Right lobe of liver (tissue), 6 donors: ENCODE results near the gene MSH3. TPM values are rescaled to one million over a fixed set of nuclear protein-coding genes. Genes with fewer than 3 reads are reported as not detected.

Source experiments
- ATAC-seq, 4 donors: fragments of 200-7000 bp; cut with Tn5 transposase; one replicate each; pipeline ENCODE4 v1.9.1; 2020; ENCODE audit warnings: mild to moderate bottlenecking in 4 of 4, moderate library complexity in 4 of 4
- DNase-seq, 3 donors: peaks; one replicate each; pipeline ENCODE4 v3.0.0-alpha.2; 2020
- H3K27ac ChIP-seq, 3 donors: fragments of 200-600 bp; one replicate each; pipeline ENCODE4 v1.8.0; 2022
- H3K27me3 ChIP-seq, 2 donors: fragments of 200-600 bp; one replicate each; pipeline ENCODE4 v1.8.0; 2022
- H3K36me3 ChIP-seq, 4 donors: fragments of 200-600 bp; sonication (generic) in 1 of 4; one replicate each; pipeline versions ENCODE4 v1.5.1 to v1.8.0; 2017 to 2022; ENCODE audit warnings: control low read depth in 1 of 4
- H3K4me1 ChIP-seq, 4 donors: fragments of 200-600 bp; sonication (generic) in 1 of 4; one replicate each; pipeline versions ENCODE4 v1.5.1 to v1.8.0; 2017 to 2022; ENCODE audit warnings: control low read depth in 1 of 4
- H3K4me3 ChIP-seq, 3 donors: fragments of 200-600 bp; one replicate each; pipeline ENCODE4 v1.8.0; 2022
- H3K9me3 ChIP-seq, 4 donors: fragments of 200-600 bp; sonication (generic) in 1 of 4; one replicate each; pipeline versions ENCODE4 v1.5.1 to v1.8.0; 2017 to 2022; ENCODE audit warnings: control low read depth in 1 of 4
- POLR2A ChIP-seq: fragments of 450-650 bp; IDR thresholded peaks from one replicate; pipeline ENCODE4 v1.6.1; 2017; ENCODE audit warnings: antibody characterized with exemption, mild to moderate bottlenecking
- WGBS: methylation state at CpG from one replicate; pipeline ENCODE4 v1.1.6; 2018; ENCODE audit warnings: low coverage, low lambda C conversion rate; ENCODE audit not compliant: insufficient coverage; ENCODE audit errors: missing lambda C conversion rate; 5-methylcytosine and 5-hydroxymethylcytosine counted together
- intact Hi-C, 2 donors: fragments of 100-400 bp; cut with DNase I; formaldehyde crosslinking; loops; one replicate each; pipeline versions ENCODE4 v1.11.2 to v1.14.1; 2022
- total RNA-seq, 6 experiments: library from RNA; depleted of rRNA in 2 of 6; stranded (reverse); fragments of >200 nt in 2 of 6; fragmentation: NEBNext Ultra II Directional in 3 of 6; extraction: Animal tissue kit (Norgen Biotek cat#: 25700) in 3 of 6; gene quantifications; one replicate each; pipeline versions ENCODE4 v1.1.0 to v1.2.4, GENCODE V29; 2016 to 2023
- TF ChIP-seq, protein P1 (sequence below), 4 donors: fragments of 200-600 bp in 3 of 4; fragments of 450-650 bp in 1 of 4; IDR thresholded peaks; one replicate each; pipeline versions ENCODE4 v1.5.1 to v1.8.0; 2016 to 2022; ENCODE audit warnings: antibody characterized with exemption in 4 of 4, mild to moderate bottlenecking in 2 of 4
- donor health status: DM: no; HTN: yes; CAD: no.
- donor health status: DM: no; HTN: no; CAD: no.
- donor health status: DM: no; HTN: no; CAD: no.
- donor health status: DM: no; HTN: yes; CAD: no.
- donor health status: DM: no; HTN: yes; CAD: no.

Gene MSH3
- total RNA-seq, 6 experiments from 2014 or later, result 7.8 to 13.1 (median 10.8) TPM

- H3K27me3 ChIP-seq, result no peaks in the 10 kb centered on the region
- intact Hi-C loops, result no loop called here
- no peak for TF ChIP-seq POLR2A
- TF ChIP-seq, protein P1, sequence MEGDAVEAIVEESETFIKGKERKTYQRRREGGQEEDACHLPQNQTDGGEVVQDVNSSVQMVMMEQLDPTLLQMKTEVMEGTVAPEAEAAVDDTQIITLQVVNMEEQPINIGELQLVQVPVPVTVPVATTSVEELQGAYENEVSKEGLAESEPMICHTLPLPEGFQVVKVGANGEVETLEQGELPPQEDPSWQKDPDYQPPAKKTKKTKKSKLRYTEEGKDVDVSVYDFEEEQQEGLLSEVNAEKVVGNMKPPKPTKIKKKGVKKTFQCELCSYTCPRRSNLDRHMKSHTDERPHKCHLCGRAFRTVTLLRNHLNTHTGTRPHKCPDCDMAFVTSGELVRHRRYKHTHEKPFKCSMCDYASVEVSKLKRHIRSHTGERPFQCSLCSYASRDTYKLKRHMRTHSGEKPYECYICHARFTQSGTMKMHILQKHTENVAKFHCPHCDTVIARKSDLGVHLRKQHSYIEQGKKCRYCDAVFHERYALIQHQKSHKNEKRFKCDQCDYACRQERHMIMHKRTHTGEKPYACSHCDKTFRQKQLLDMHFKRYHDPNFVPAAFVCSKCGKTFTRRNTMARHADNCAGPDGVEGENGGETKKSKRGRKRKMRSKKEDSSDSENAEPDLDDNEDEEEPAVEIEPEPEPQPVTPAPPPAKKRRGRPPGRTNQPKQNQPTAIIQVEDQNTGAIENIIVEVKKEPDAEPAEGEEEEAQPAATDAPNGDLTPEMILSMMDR (IDR thresholded peaks at IDR 0.05), result no peak
- WGBS, result 78% methylated on average over 3 of the region's 3 CpGs
- H3K27ac ChIP-seq, result no peak overlapping the region
- H3K4me3 ChIP-seq, result no peak overlapping the region
- ATAC-seq (no peak), DNase-seq (no peak)
- H3K9me3 ChIP-seq, result no peaks in the 10 kb centered on the region
- H3K36me3 ChIP-seq, result no peaks in the 10 kb centered on the region
- H3K4me1 ChIP-seq, result no peaks in the 10 kb centered on the region
Observed at GRCh38 chr5:80863708-80864107, 209.3 kb downstream of the MSH3 start.

- intact Hi-C loops, result no loop called here
- WGBS, result 100% methylated on average over 1 of the region's 1 CpG
- no peak for TF ChIP-seq POLR2A
- TF ChIP-seq, protein P1 (IDR thresholded peaks at IDR 0.05), result no peak
- DNase-seq, result no peak
- Histone ChIP-seq H3K9me3 (no peaks in the 10 kb centered on the region), H3K36me3 (no peaks in the 10 kb centered on the region), H3K4me3 (no peak overlapping the region), H3K4me1 (no peaks in the 10 kb centered on the region), H3K27me3 (no peaks in the 10 kb centered on the region), H3K27ac (no peak overlapping the region)
- no peak for ATAC-seq
Observed at GRCh38 chr5:80864109-80864508, 209.7 kb downstream of the MSH3 start.

DNA sequence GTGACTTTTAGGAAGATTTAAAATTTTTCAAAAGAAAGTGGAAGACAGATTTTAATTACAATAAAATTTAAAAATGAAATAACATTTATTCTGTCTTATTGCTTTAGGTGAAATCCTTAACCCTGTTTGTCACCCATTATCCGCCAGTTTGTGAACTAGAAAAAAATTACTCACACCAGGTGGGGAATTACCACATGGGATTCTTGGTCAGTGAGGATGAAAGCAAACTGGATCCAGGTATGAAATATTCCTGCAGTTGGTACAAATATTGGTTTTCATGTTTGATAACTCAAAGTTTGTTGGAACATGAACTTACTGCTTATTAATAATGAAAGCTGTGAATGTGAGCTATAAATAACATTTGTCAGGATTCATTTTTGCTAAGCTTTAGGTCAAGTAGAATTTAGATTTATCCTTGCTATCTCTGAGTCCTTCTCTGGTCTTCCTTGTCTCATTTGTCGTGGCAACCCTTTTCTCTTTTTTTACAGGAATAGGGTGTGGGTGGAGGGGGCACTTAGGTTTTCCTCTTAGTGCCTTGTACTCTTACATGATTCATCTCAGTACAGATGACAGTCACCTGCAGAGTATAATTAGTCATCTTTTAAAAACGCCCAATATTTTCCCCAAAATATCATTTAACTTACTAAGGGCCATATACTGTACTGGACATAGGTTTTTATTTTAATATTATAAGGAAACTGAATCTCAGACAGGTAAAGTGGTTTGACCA, 210.4 kb downstream of the MSH3 start:
- H3K9me3 ChIP-seq, result no peaks in the 10 kb centered on the region
- ATAC-seq (no peak), DNase-seq (no peak)
- intact Hi-C loops, result no loop called here
- WGBS, result 83% methylated on average over 3 of the region's 3 CpGs
- TF ChIP-seq POLR2A, result no peak
- TF ChIP-seq, protein P1 (IDR thresholded peaks at IDR 0.05), result no peak
- H3K27ac ChIP-seq, result no peak overlapping the region
- H3K4me3 ChIP-seq, result no peak overlapping the region
- H3K36me3 ChIP-seq, result no peaks in the 10 kb centered on the region
- no peaks in the 10 kb centered on the region for H3K27me3 ChIP-seq
- H3K4me1 ChIP-seq, result no peaks in the 10 kb centered on the region

- Histone ChIP-seq H3K4me1 (no peaks in the 10 kb centered on the region), H3K27me3 (no peaks in the 10 kb centered on the region), H3K4me3 (no peak overlapping the region), H3K36me3 (no peaks in the 10 kb centered on the region), H3K9me3 (no peaks in the 10 kb centered on the region), H3K27ac (no peak overlapping the region)
- intact Hi-C loops, result no loop called here
- ATAC-seq (no peak), DNase-seq (no peak)
- WGBS, result 95% methylated on average over 2 of the region's 2 CpGs
- TF ChIP-seq, protein P1 (IDR thresholded peaks at IDR 0.05), result no peak
- no peak for TF ChIP-seq POLR2A
Observed at GRCh38 chr5:80865551-80865950, 211.1 kb downstream of the MSH3 start.
